ENCODE results near the gene FHOD1.

FHOD1 gene

DNA sequence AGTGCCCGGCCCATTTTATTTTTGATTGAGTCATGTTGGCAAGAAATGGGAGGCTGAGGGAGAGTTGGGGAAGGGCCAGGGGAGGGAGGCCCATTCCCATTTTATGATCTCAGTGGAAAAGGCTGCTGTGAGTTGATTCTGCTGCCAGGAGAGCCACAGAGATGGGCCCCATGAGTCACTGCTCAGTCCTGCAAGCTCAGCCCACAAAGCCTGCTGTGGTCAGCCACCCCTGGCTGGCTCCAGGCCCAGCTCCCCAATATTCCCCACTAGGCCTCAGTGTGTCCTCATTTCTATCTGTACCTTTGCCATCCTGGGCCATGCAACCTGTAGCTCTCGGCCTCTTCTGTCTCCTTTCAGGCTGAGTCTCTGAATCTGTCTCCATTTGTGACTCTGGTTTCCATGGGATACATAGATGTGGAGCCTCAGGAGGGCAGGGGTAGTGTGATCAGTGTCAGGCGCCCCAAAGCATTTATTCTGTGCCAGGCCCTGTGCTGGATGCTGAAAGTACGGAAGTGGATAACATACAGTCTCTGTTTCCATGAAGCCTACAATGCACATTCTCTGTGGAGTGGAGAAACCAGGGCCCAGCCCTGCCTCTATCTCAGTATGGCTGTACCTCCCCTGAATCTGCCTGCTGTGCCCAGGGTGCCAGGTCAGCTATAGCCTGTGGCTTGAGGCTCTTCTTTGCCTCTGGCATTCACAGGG is 30.2 kb upstream of the FHOD1 start:
- H3K36me3 ChIP-seq (ENCODE audit: control insufficient read depth, insufficient read depth, low read length): no peaks in the 10 kb centered on the region
- H3K27me3 ChIP-seq (ENCODE audit: control insufficient read depth, insufficient read depth, low read length): no peaks in the 10 kb centered on the region
- H3K27ac ChIP-seq: no peak overlapping the region
- no peaks in the 10 kb centered on the region for H3K4me1 ChIP-seq
- no peak overlapping the region for H3K9ac ChIP-seq
- TF ChIP-seq, protein P1, sequence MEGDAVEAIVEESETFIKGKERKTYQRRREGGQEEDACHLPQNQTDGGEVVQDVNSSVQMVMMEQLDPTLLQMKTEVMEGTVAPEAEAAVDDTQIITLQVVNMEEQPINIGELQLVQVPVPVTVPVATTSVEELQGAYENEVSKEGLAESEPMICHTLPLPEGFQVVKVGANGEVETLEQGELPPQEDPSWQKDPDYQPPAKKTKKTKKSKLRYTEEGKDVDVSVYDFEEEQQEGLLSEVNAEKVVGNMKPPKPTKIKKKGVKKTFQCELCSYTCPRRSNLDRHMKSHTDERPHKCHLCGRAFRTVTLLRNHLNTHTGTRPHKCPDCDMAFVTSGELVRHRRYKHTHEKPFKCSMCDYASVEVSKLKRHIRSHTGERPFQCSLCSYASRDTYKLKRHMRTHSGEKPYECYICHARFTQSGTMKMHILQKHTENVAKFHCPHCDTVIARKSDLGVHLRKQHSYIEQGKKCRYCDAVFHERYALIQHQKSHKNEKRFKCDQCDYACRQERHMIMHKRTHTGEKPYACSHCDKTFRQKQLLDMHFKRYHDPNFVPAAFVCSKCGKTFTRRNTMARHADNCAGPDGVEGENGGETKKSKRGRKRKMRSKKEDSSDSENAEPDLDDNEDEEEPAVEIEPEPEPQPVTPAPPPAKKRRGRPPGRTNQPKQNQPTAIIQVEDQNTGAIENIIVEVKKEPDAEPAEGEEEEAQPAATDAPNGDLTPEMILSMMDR (IDR thresholded peaks at IDR 0.05): no peak
- H3K4me3 ChIP-seq (ENCODE audit: low read depth, low read length): no peak overlapping the region
- H3K79me2 ChIP-seq: no peaks in the 10 kb centered on the region
- H3K9me3 ChIP-seq (ENCODE audit: control insufficient read depth, low read length): no peaks in the 10 kb centered on the region
- no peak overlapping the region for H3K4me2 ChIP-seq (ENCODE audit: low read length)
- no peak overlapping the region for H2AFZ ChIP-seq

GRCh38 chr16:67275321-67275720 is 28.0 kb upstream of the FHOD1 start:
- Histone ChIP-seq H3K79me2 (no peaks in the 10 kb centered on the region), H3K4me1 (no peaks in the 10 kb centered on the region), H3K36me3 (ENCODE audit: control insufficient read depth, insufficient read depth, low read length) (no peaks in the 10 kb centered on the region), H3K9me3 (ENCODE audit: control insufficient read depth, low read length) (no peaks in the 10 kb centered on the region), H3K27ac (no peak overlapping the region), H3K27me3 (ENCODE audit: control insufficient read depth, insufficient read depth, low read length) (no peaks in the 10 kb centered on the region), H2AFZ (no peak overlapping the region), H3K4me2 (ENCODE audit: low read length) (no peak overlapping the region), H3K4me3 (ENCODE audit: low read depth, low read length) (no peak overlapping the region), H3K9ac (no peak overlapping the region)
- TF ChIP-seq, protein P1 (IDR thresholded peaks at IDR 0.05): no peak

DNA sequence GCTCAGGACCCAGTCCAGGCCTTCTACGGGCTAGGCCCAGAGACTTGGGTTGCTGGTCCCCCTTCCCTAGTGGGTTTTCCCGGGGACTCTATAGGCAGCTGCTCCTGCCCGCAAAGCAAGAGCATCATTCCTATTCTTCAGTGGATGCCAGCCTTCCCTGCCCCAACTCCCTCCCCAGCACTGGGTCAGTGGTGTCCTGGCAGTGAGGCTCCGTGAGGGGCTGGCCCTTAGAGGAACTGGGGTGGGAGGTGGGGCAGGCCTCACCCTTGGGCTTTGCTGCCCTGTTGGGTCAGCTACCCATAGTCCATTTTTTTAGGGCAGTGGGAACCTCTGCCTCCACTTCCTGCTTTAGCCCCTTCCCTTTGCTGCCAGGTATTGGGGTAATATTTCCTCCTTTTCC is 24.2 kb upstream of the FHOD1 start:
- TF ChIP-seq, protein P1 (IDR thresholded peaks at IDR 0.05): no peak
- Histone ChIP-seq H3K27me3 (ENCODE audit: control insufficient read depth, insufficient read depth, low read length) (no peaks in the 10 kb centered on the region), H3K36me3 (ENCODE audit: control insufficient read depth, insufficient read depth, low read length) (no peaks in the 10 kb centered on the region), H3K79me2 (no peaks in the 10 kb centered on the region), H3K4me3 (ENCODE audit: low read depth, low read length) (no peak overlapping the region), H3K27ac (no peak overlapping the region), H3K4me2 (ENCODE audit: low read length) (no peak overlapping the region), H3K9ac (no peak overlapping the region), H3K9me3 (ENCODE audit: control insufficient read depth, low read length) (no peaks in the 10 kb centered on the region), H2AFZ (no peak overlapping the region), H3K4me1 (no peaks in the 10 kb centered on the region)

GRCh38 chr16:67270931-67271338 is 23.7 kb upstream of the FHOD1 start:
- TF ChIP-seq, protein P1 (IDR thresholded peaks at IDR 0.05): no peak
- no peak overlapping the region for H2AFZ ChIP-seq
- no peak overlapping the region for H3K4me3 ChIP-seq (ENCODE audit: low read depth, low read length)
- H3K9me3 ChIP-seq (ENCODE audit: control insufficient read depth, low read length): no peaks in the 10 kb centered on the region
- no peaks in the 10 kb centered on the region for H3K36me3 ChIP-seq (ENCODE audit: control insufficient read depth, insufficient read depth, low read length)
- H3K4me2 ChIP-seq (ENCODE audit: low read length): no peak overlapping the region
- H3K9ac ChIP-seq: no peak overlapping the region
- H3K79me2 ChIP-seq: no peaks in the 10 kb centered on the region
- no peaks in the 10 kb centered on the region for H3K4me1 ChIP-seq
- H3K27ac ChIP-seq: no peak overlapping the region
- H3K27me3 ChIP-seq (ENCODE audit: control insufficient read depth, insufficient read depth, low read length): no peaks in the 10 kb centered on the region

DNA sequence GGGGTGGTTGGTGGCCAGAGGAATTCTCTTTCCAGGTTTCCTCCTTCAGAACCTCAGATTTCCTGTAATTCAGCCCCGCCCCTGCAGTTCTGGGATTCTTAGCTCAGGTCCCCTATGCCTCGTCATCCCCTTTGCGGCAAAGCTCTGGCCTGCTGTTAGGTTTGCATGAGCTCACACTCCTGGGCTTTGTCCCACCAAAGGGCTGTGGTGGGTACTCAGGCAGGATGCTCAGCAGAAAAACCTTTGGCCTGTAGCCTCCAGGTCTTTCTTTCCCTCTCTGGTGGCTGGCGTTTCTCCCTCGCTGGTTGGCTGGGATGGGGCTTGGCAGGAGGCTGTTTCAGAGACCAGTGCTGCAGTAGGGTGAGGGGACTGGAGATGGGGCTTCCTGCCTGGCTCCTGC is 22.5 kb upstream of the FHOD1 start:
- Histone ChIP-seq H3K4me2 (ENCODE audit: low read length) (no peak overlapping the region), H3K27ac (no peak overlapping the region), H3K9me3 (ENCODE audit: control insufficient read depth, low read length) (no peaks in the 10 kb centered on the region), H2AFZ (no peak overlapping the region), H3K79me2 (no peaks in the 10 kb centered on the region), H3K36me3 (ENCODE audit: control insufficient read depth, insufficient read depth, low read length) (no peaks in the 10 kb centered on the region), H3K9ac (no peak overlapping the region), H3K4me3 (ENCODE audit: low read depth, low read length) (no peak overlapping the region), H3K4me1 (no peaks in the 10 kb centered on the region), H3K27me3 (ENCODE audit: control insufficient read depth, insufficient read depth, low read length) (no peaks in the 10 kb centered on the region)
- TF ChIP-seq, protein P1 (IDR thresholded peaks at IDR 0.05): no peak
